ENCODE data around the gene CRYAA.
A peak's percentile ranks its signal among the peaks of the same experiment; 100 is the strongest.

CRYAA gene

GRCh38 chr21:43204638-43205037 lies 35.8 kb downstream of the CRYAA start:
- Histone ChIP-seq H3K79me2 (ENCODE audit: control insufficient read depth, insufficient read depth, low read length, unreplicated experiment) (no peaks in the 10 kb centered on the region), H3K27ac (ENCODE audit: low read depth, low read length) (no peak overlapping the region), H2AFZ (ENCODE audit: low read length, unreplicated experiment) (no peak overlapping the region), H3K4me3 (ENCODE audit: low read depth, low read length) (no peak overlapping the region), H3K4me1 (ENCODE audit: control insufficient read depth, insufficient read depth, low read length, unreplicated experiment) (peaks cover 2% of the 10 kb centered on the region), H3K27me3 (ENCODE audit: insufficient read depth, low read length) (peaks cover 14% of the 10 kb centered on the region; the same call in 1 of the 2 replicates), H3K36me3 (ENCODE audit: insufficient read depth, low read length) (no peaks in the 10 kb centered on the region)

- Histone ChIP-seq H2AFZ (ENCODE audit: low read length, unreplicated experiment) (no peak overlapping the region), H3K79me2 (ENCODE audit: control insufficient read depth, insufficient read depth, low read length, unreplicated experiment) (no peaks in the 10 kb centered on the region), H3K36me3 (ENCODE audit: insufficient read depth, low read length) (no peaks in the 10 kb centered on the region), H3K4me3 (ENCODE audit: low read depth, low read length) (no peak overlapping the region), H3K27ac (ENCODE audit: low read depth, low read length) (no peak overlapping the region), H3K4me1 (ENCODE audit: control insufficient read depth, insufficient read depth, low read length, unreplicated experiment) (peaks cover 12% of the 10 kb centered on the region), H3K27me3 (ENCODE audit: insufficient read depth, low read length) (peaks cover 14% of the 10 kb centered on the region; the same call in 1 of the 2 replicates)
These were observed 37.6 kb downstream of the CRYAA start for GRCh38 chr21:43206231-43207042.

GRCh38 chr21:43207043-43207315 lies 38.2 kb downstream of the CRYAA start:
- Histone ChIP-seq H3K79me2 (ENCODE audit: control insufficient read depth, insufficient read depth, low read length, unreplicated experiment) (no peaks in the 10 kb centered on the region), H3K4me1 (ENCODE audit: control insufficient read depth, insufficient read depth, low read length, unreplicated experiment) (peaks cover 12% of the 10 kb centered on the region), H3K27ac (ENCODE audit: low read depth, low read length) (no peak overlapping the region), H2AFZ (ENCODE audit: low read length, unreplicated experiment) (no peak overlapping the region), H3K4me3 (ENCODE audit: low read depth, low read length) (no peak overlapping the region), H3K27me3 (ENCODE audit: insufficient read depth, low read length) (peaks cover 14% of the 10 kb centered on the region; the same call in 1 of the 2 replicates), H3K36me3 (ENCODE audit: insufficient read depth, low read length) (no peaks in the 10 kb centered on the region)

GRCh38 chr21:43207868-43208267 lies 39.1 kb downstream of the CRYAA start:
- Histone ChIP-seq H3K27ac (ENCODE audit: low read depth, low read length) (no peak overlapping the region), H3K79me2 (ENCODE audit: control insufficient read depth, insufficient read depth, low read length, unreplicated experiment) (no peaks in the 10 kb centered on the region), H2AFZ (ENCODE audit: low read length, unreplicated experiment) (no peak overlapping the region), H3K27me3 (ENCODE audit: insufficient read depth, low read length) (peaks cover 14% of the 10 kb centered on the region; the same call in 1 of the 2 replicates), H3K36me3 (ENCODE audit: insufficient read depth, low read length) (no peaks in the 10 kb centered on the region), H3K4me3 (ENCODE audit: low read depth, low read length) (no peak overlapping the region), H3K4me1 (ENCODE audit: control insufficient read depth, insufficient read depth, low read length, unreplicated experiment) (peaks cover 12% of the 10 kb centered on the region)

GRCh38 chr21:43208561-43209332 lies 39.9 kb downstream of the CRYAA start:
- H3K4me1 ChIP-seq (ENCODE audit: control insufficient read depth, insufficient read depth, low read length, unreplicated experiment): peaks cover 12% of the 10 kb centered on the region
- peaks cover 14% of the 10 kb centered on the region; the same call in 1 of the 2 replicates for H3K27me3 ChIP-seq (ENCODE audit: insufficient read depth, low read length)
- no peaks in the 10 kb centered on the region for H3K79me2 ChIP-seq (ENCODE audit: control insufficient read depth, insufficient read depth, low read length, unreplicated experiment)
- H3K27ac ChIP-seq (ENCODE audit: low read depth, low read length): no peak overlapping the region
- H3K4me3 ChIP-seq (ENCODE audit: low read depth, low read length): no peak overlapping the region
- no peak overlapping the region for H2AFZ ChIP-seq (ENCODE audit: low read length, unreplicated experiment)
- H3K36me3 ChIP-seq (ENCODE audit: insufficient read depth, low read length): no peaks in the 10 kb centered on the region

- H3K4me3 ChIP-seq (ENCODE audit: low read depth, low read length): no peak overlapping the region
- H3K4me1 ChIP-seq (ENCODE audit: control insufficient read depth, insufficient read depth, low read length, unreplicated experiment): peaks cover 12% of the 10 kb centered on the region
- no peaks in the 10 kb centered on the region for H3K36me3 ChIP-seq (ENCODE audit: insufficient read depth, low read length)
- H3K27ac ChIP-seq (ENCODE audit: low read depth, low read length): peak overlapping the region; percentile 38; the same call in 1 of the 2 replicates
- H3K79me2 ChIP-seq (ENCODE audit: control insufficient read depth, insufficient read depth, low read length, unreplicated experiment): no peaks in the 10 kb centered on the region
- no peak overlapping the region for H2AFZ ChIP-seq (ENCODE audit: low read length, unreplicated experiment)
- peaks cover 14% of the 10 kb centered on the region; the same call in 1 of the 2 replicates for H3K27me3 ChIP-seq (ENCODE audit: insufficient read depth, low read length)
These were observed 41.0 kb downstream of the CRYAA start for GRCh38 chr21:43209575-43210453.

- H3K27me3 ChIP-seq (ENCODE audit: insufficient read depth, low read length): peaks cover 14% of the 10 kb centered on the region; the same call in 1 of the 2 replicates
- no peaks in the 10 kb centered on the region for H3K36me3 ChIP-seq (ENCODE audit: insufficient read depth, low read length)
- H3K4me1 ChIP-seq (ENCODE audit: control insufficient read depth, insufficient read depth, low read length, unreplicated experiment): peaks cover 12% of the 10 kb centered on the region
- H3K27ac ChIP-seq (ENCODE audit: low read depth, low read length): peak overlapping the region; percentile 38; the same call in 1 of the 2 replicates
- H2AFZ ChIP-seq (ENCODE audit: low read length, unreplicated experiment): no peak overlapping the region
- H3K79me2 ChIP-seq (ENCODE audit: control insufficient read depth, insufficient read depth, low read length, unreplicated experiment): no peaks in the 10 kb centered on the region
- no peak overlapping the region for H3K4me3 ChIP-seq (ENCODE audit: low read depth, low read length)
These were observed 41.8 kb downstream of the CRYAA start for GRCh38 chr21:43210454-43211071.

- no peak overlapping the region for H3K4me3 ChIP-seq (ENCODE audit: low read depth, low read length)
- H2AFZ ChIP-seq (ENCODE audit: low read length, unreplicated experiment): no peak overlapping the region
- no peaks in the 10 kb centered on the region for H3K36me3 ChIP-seq (ENCODE audit: insufficient read depth, low read length)
- H3K79me2 ChIP-seq (ENCODE audit: control insufficient read depth, insufficient read depth, low read length, unreplicated experiment): no peaks in the 10 kb centered on the region
- H3K27ac ChIP-seq (ENCODE audit: low read depth, low read length): no peak overlapping the region
- peaks cover 13% of the 10 kb centered on the region; the same call in 1 of the 2 replicates for H3K27me3 ChIP-seq (ENCODE audit: insufficient read depth, low read length)
- peaks cover 12% of the 10 kb centered on the region for H3K4me1 ChIP-seq (ENCODE audit: control insufficient read depth, insufficient read depth, low read length, unreplicated experiment)
These were observed 42.4 kb downstream of the CRYAA start for GRCh38 chr21:43211072-43211759.

GRCh38 chr21:43211760-43212115 lies 42.9 kb downstream of the CRYAA start:
- Histone ChIP-seq H3K27ac (ENCODE audit: low read depth, low read length) (no peak overlapping the region), H3K79me2 (ENCODE audit: control insufficient read depth, insufficient read depth, low read length, unreplicated experiment) (no peaks in the 10 kb centered on the region), H2AFZ (ENCODE audit: low read length, unreplicated experiment) (no peak overlapping the region), H3K36me3 (ENCODE audit: insufficient read depth, low read length) (no peaks in the 10 kb centered on the region), H3K27me3 (ENCODE audit: insufficient read depth, low read length) (peaks cover 8% of the 10 kb centered on the region; the same call in 1 of the 2 replicates), H3K4me1 (ENCODE audit: control insufficient read depth, insufficient read depth, low read length, unreplicated experiment) (peaks cover 12% of the 10 kb centered on the region), H3K4me3 (ENCODE audit: low read depth, low read length) (no peak overlapping the region)
